Gastrocnemius medialis (tissue), 4 donors: Measurements from ENCODE around the gene JAML.

Source experiments
- CTCF ChIP-seq, 5 experiments: fragments of 450-650 bp in 3 of 5; fragments of 200-600 bp in 2 of 5; sonication (generic) in 2 of 5; IDR thresholded peaks in 4 of 5; conservative IDR thresholded peaks in 1 of 5; 1 replicate in 4 of 5; 2 replicates in 1 of 5; pipeline ENCODE4 v1.5.1; 2016 to 2019; ENCODE audit warnings: antibody characterized with exemption in 5 of 5, mild to moderate bottlenecking in 3 of 5, moderate library complexity in 3 of 5
- POLR2A ChIP-seq, 2 donors: fragments of 450-650 bp; IDR thresholded peaks; one replicate each; pipeline ENCODE4 v1.6.1; 2017; ENCODE audit warnings: antibody characterized with exemption in 2 of 2, mild to moderate bottlenecking in 2 of 2, moderate library complexity in 2 of 2

DNA sequence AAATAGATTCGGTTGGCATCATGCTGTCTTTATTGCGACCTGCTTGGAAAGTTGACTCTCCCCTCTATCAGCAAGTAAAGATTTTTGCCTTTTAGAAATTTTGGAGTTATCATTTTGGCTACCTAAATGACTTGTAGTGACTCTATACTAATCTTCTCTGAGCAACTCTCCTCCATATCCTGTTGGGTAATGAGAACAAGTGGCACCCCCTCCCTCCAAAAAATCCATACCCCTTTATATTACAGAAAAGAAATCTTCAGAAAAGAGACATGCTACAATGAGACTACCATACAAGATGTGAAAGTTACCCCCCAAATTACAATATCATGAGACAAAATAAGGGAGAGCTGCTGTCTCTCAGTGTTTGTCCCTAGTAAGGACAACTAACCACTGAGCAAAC lies 1.2 kb downstream of the JAML start:
- TF ChIP-seq CTCF (IDR thresholded peaks at IDR 0.05 in 4 of 5, conservative IDR thresholded peaks at IDR 0.05 in 1 of 5), result no peak
- no peak for TF ChIP-seq POLR2A (IDR thresholded peaks at IDR 0.05)
